A549 (cell line): ENCODE data around the gene RNF145.

Experiments
- BHLHE40 ChIP-seq: IDR thresholded peaks from 2 replicates; pipeline ENCODE4 v1.6.1; 2012; ENCODE audit warnings: low read depth, low read length, inconsistent platforms
- CTCF ChIP-seq: fragments of >200 bp; sonication (Bioruptor Twin); formaldehyde crosslinking; IDR thresholded peaks from 3 replicates; pipeline ENCODE4 v1.5.1; 2016
- HOXA7 ChIP-seq: fragments of 250-450 bp; sonication (Bioruptor Pico); IDR thresholded peaks from 2 replicates; pipeline ENCODE4 v1.5.0; 2020; ENCODE audit warnings: mild to moderate bottlenecking, moderate library complexity
- POLR2A ChIP-seq: IDR thresholded peaks from 2 replicates; pipeline ENCODE4 v1.6.1; 2012; ENCODE audit warnings: mild to moderate bottlenecking, low read length
- REST ChIP-seq: fragments of 200-600 bp; sonication (generic); IDR thresholded peaks from 2 replicates; pipeline ENCODE4 v1.6.1; 2016; ENCODE audit warnings: antibody characterized with exemption, mild to moderate bottlenecking, moderate library complexity
- RFX5 ChIP-seq: fragments of 450-650 bp; IDR thresholded peaks from 2 replicates; pipeline ENCODE4 v1.7.1; 2014; ENCODE audit warnings: antibody characterized with exemption, mild to moderate bottlenecking, moderate library complexity
- RNF2 ChIP-seq: fragments of 200-600 bp; sonication (generic); IDR thresholded peaks from 2 replicates; pipeline ENCODE4 v1.6.1; 2016; ENCODE audit warnings: low read depth, mild to moderate bottlenecking, antibody characterized with exemption, moderate library complexity, borderline replicate concordance
- USF2 ChIP-seq: fragments of 450-650 bp; IDR thresholded peaks from 2 replicates; pipeline ENCODE4 v1.6.1; 2014; ENCODE audit warnings: antibody characterized with exemption

- TF ChIP-seq POLR2A (no peak), REST (no peak), RFX5 (no peak), BHLHE40 (no peak), USF2 (no peak), RNF2 (no peak), CTCF (no peak), HOXA7 (CRISPR knock-in tag) (no peak)
Measured at GRCh38 chr5:159135896-159136531, 73.3 kb downstream of the RNF145 start.
